Measurements from ENCODE around the gene ABRAXAS1. TPM values are rescaled to one million over a fixed set of nuclear protein-coding genes. Genes with fewer than 3 reads are reported as not detected.

ABRAXAS1 gene
- total RNA-seq, 1 donor from 2014 or later = 25.9 TPM

- peaks cover 30% of the 10 kb centered on the region for H3K4me1 Mint-ChIP-seq
Observed at GRCh38 chr4:83456184-83456501, 28.8 kb downstream of the ABRAXAS1 start.

GRCh38 chr4:83455281-83456183, 29.4 kb downstream of the ABRAXAS1 start, which contains the start of the genes HELQ and MRPS18C:
Gene HELQ, minus strand, starts transcription at chr4:83455823. Its CDS starts 130 bp downstream, at chr4:83455693.
Gene MRPS18C, plus strand, starts transcription at chr4:83456058. Its CDS starts 20 bp downstream, at chr4:83456078.
- Mint-ChIP-seq H3K4me1 (peaks cover 30% of the 10 kb centered on the region), H3K36me3 (ENCODE audit: low read depth) (peaks cover 8% of the 10 kb centered on the region), H3K9me3 (no peaks in the 10 kb centered on the region), H3K27ac (ENCODE audit: unreplicated experiment) (peak within 1 kb of the TSS; percentile 99), H3K4me3 (peak within 1 kb of the TSS; percentile 98), H3K27me3 (ENCODE audit: low read depth) (no peaks in the 10 kb centered on the region)
- DNase-seq (ENCODE audit: low read depth, low spot score) = peak; percentile 77
- TF ChIP-seq CTCF (conservative IDR thresholded peaks at IDR 0.05) = peak; percentile 52

More at GRCh38 chr4:83456184-83456501, 28.8 kb downstream of the ABRAXAS1 start:
- no peak for DNase-seq (ENCODE audit: low read depth, low spot score)
- no peak for TF ChIP-seq CTCF (conservative IDR thresholded peaks at IDR 0.05)
- Mint-ChIP-seq H3K36me3 (ENCODE audit: low read depth) (peaks cover 8% of the 10 kb centered on the region), H3K4me3 (peak overlapping the region; percentile 98), H3K27ac (ENCODE audit: unreplicated experiment) (peak overlapping the region; percentile 99), H3K27me3 (ENCODE audit: low read depth) (no peaks in the 10 kb centered on the region), H3K9me3 (no peaks in the 10 kb centered on the region)

- TF ChIP-seq CTCF (conservative IDR thresholded peaks at IDR 0.05) = no peak
- Mint-ChIP-seq H3K4me1 (peaks cover 34% of the 10 kb centered on the region), H3K36me3 (ENCODE audit: low read depth) (peaks cover 8% of the 10 kb centered on the region), H3K9me3 (no peaks in the 10 kb centered on the region), H3K27me3 (ENCODE audit: low read depth) (no peaks in the 10 kb centered on the region), H3K4me3 (peak overlapping the region; percentile 98), H3K27ac (ENCODE audit: unreplicated experiment) (no peak overlapping the region)
- no peak for DNase-seq (ENCODE audit: low read depth, low spot score)
Observed at GRCh38 chr4:83454686-83455085, 30.2 kb downstream of the ABRAXAS1 start.

GRCh38 chr4:83449009-83449408, 35.9 kb downstream of the ABRAXAS1 start:
- peaks cover 5% of the 10 kb centered on the region for H3K36me3 Mint-ChIP-seq (ENCODE audit: low read depth)
- H3K4me1 Mint-ChIP-seq = peaks cover 4% of the 10 kb centered on the region
- no peaks in the 10 kb centered on the region for H3K27me3 Mint-ChIP-seq (ENCODE audit: low read depth)
- no peaks in the 10 kb centered on the region for H3K9me3 Mint-ChIP-seq
- DNase-seq (ENCODE audit: low read depth, low spot score) = no peak
- H3K27ac Mint-ChIP-seq (ENCODE audit: unreplicated experiment) = no peak overlapping the region
- no peak for TF ChIP-seq CTCF (conservative IDR thresholded peaks at IDR 0.05)
- H3K4me3 Mint-ChIP-seq = no peak overlapping the region

GRCh38 chr4:83440899-83441298, 44.0 kb downstream of the ABRAXAS1 start:
- Mint-ChIP-seq H3K27ac (ENCODE audit: unreplicated experiment) (no peak overlapping the region), H3K4me3 (no peak overlapping the region), H3K9me3 (no peaks in the 10 kb centered on the region), H3K4me1 (no peaks in the 10 kb centered on the region), H3K36me3 (ENCODE audit: low read depth) (no peaks in the 10 kb centered on the region), H3K27me3 (ENCODE audit: low read depth) (no peaks in the 10 kb centered on the region)
- no peak for DNase-seq (ENCODE audit: low read depth, low spot score)
- TF ChIP-seq CTCF (conservative IDR thresholded peaks at IDR 0.05) = no peak

Data from neural crest cell (in vitro differentiated cells).